Measurements from ENCODE around the gene TMEM108. TPM values are rescaled to one million over a fixed set of nuclear protein-coding genes. Genes with fewer than 3 reads are reported as not detected.

Gene TMEM108
- total and polyA plus RNA-seq, 2 experiments from 2014 or later: 7.4 to 15.3 TPM

DNA sequence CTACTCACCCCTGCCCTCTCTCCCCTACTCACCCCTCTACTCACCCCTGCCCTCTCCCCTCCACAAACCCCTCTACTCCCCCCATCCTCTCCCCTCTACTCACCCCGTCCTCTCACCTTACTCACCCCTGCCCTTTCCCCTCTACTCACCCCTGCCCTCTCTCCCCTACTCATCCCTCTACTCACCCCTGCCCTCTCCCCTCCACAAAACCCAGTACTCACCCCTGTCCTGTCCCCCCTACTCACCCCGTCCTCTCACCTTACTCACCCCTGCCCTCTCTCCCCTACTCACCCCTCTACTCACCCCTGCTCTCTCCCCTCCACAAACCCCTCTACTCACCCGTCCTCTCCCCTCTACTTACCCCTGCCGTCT, 375.8 kb downstream of the TMEM108 start (continued):
- TF ChIP-seq, protein P1, sequence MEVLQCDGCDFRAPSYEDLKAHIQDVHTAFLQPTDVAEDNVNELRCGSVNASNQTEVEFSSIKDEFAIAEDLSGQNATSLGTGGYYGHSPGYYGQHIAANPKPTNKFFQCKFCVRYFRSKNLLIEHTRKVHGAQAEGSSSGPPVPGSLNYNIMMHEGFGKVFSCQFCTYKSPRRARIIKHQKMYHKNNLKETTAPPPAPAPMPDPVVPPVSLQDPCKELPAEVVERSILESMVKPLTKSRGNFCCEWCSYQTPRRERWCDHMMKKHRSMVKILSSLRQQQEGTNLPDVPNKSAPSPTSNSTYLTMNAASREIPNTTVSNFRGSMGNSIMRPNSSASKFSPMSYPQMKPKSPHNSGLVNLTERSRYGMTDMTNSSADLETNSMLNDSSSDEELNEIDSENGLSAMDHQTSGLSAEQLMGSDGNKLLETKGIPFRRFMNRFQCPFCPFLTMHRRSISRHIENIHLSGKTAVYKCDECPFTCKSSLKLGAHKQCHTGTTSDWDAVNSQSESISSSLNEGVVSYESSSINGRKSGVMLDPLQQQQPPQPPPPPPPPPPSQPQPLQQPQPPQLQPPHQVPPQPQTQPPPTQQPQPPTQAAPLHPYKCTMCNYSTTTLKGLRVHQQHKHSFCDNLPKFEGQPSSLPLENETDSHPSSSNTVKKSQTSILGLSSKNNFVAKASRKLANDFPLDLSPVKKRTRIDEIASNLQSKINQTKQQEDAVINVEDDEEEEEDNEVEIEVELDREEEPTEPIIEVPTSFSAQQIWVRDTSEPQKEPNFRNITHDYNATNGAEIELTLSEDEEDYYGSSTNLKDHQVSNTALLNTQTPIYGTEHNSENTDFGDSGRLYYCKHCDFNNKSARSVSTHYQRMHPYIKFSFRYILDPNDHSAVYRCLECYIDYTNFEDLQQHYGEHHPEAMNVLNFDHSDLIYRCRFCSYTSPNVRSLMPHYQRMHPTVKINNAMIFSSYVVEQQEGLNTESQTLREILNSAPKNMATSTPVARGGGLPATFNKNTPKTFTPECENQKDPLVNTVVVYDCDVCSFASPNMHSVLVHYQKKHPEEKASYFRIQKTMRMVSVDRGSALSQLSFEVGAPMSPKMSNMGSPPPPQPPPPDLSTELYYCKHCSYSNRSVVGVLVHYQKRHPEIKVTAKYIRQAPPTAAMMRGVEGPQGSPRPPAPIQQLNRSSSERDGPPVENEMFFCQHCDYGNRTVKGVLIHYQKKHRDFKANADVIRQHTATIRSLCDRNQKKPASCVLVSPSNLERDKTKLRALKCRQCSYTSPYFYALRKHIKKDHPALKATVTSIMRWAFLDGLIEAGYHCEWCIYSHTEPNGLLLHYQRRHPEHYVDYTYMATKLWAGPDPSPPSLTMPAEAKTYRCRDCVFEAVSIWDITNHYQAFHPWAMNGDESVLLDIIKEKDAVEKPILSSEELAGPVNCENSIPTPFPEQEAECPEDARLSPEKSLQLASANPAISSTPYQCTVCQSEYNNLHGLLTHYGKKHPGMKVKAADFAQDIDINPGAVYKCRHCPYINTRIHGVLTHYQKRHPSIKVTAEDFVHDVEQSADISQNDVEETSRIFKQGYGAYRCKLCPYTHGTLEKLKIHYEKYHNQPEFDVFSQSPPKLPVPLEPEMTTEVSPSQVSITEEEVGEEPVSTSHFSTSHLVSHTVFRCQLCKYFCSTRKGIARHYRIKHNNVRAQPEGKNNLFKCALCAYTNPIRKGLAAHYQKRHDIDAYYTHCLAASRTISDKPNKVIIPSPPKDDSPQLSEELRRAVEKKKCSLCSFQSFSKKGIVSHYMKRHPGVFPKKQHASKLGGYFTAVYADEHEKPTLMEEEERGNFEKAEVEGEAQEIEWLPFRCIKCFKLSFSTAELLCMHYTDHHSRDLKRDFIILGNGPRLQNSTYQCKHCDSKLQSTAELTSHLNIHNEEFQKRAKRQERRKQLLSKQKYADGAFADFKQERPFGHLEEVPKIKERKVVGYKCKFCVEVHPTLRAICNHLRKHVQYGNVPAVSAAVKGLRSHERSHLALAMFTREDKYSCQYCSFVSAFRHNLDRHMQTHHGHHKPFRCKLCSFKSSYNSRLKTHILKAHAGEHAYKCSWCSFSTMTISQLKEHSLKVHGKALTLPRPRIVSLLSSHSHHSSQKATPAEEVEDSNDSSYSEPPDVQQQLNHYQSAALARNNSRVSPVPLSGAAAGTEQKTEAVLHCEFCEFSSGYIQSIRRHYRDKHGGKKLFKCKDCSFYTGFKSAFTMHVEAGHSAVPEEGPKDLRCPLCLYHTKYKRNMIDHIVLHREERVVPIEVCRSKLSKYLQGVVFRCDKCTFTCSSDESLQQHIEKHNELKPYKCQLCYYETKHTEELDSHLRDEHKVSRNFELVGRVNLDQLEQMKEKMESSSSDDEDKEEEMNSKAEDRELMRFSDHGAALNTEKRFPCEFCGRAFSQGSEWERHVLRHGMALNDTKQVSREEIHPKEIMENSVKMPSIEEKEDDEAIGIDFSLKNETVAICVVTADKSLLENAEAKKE (CRISPR knock-in tag; IDR thresholded peaks at IDR 0.05): no peak
- no peak for TF ChIP-seq EZH2phosphoT487 (IDR thresholded peaks at IDR 0.05; ENCODE audit: unreplicated experiment)
- no peak for TF ChIP-seq POLR2AphosphoS5 (IDR thresholded peaks at IDR 0.05; ENCODE audit: low read depth)
- TF ChIP-seq CTCF (conservative IDR thresholded peaks at IDR 0.05; ENCODE audit: low read depth in 2 of 2): no peak
- TF ChIP-seq EZH2 (IDR thresholded peaks at IDR 0.05; ENCODE audit: low read depth, unreplicated experiment): no peak
- no peak for TF ChIP-seq NANOG (IDR thresholded peaks at IDR 0.05; ENCODE audit: borderline replicate concordance)
- TF ChIP-seq ZNF331 (CRISPR knock-in tag; IDR thresholded peaks at IDR 0.05; ENCODE audit: low read depth): no peak
- TF ChIP-seq CREB1 (CRISPR knock-in tag; IDR thresholded peaks at IDR 0.05; ENCODE audit: low read depth): no peak

DNA sequence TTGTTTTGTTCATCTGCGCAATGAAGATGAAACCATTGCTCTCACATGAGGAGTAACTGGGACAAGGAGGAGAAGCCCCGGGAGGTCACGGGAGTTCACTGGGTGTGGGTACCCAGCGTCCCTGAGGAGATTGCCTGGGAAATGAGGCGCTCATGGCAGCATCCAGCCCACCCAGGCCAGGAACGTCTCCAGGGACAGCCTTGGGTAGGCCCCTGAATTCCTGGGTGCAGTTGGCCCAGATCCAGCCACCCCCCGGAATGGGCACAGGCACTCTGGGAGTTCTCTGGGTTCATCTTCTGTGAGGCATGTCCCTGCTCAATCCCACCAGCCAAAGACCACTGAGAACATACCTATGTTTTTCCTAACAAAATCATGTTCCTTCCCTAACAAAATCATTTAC, 380.2 kb downstream of the TMEM108 start:
- H3K27me3 Mint-ChIP-seq (ENCODE audit: insufficient read depth, low read depth, poor library complexity): no peaks in the 10 kb centered on the region
- H3K4me3 Mint-ChIP-seq: no peak overlapping the region
- H3K4me1 Mint-ChIP-seq: no peaks in the 10 kb centered on the region; the same call in 2 of the 3 replicates
- Histone ChIP-seq H3K36me3 (ENCODE audit: insufficient read depth) (no peaks in the 10 kb centered on the region), H3K4me3 (no peak overlapping the region), H4K20me1 (replicated peaks; ENCODE audit: insufficient read depth) (no peaks in the 10 kb centered on the region), H3K27ac (ENCODE audit: low read depth) (no peak overlapping the region), H2AFZ (no peak overlapping the region), H3K79me2 (replicated peaks; ENCODE audit: insufficient read depth) (no peaks in the 10 kb centered on the region), H3K4me2 (no peak overlapping the region), H3K9me2 (ENCODE audit: insufficient read depth) (no peaks in the 10 kb centered on the region), H3K27me3 (ENCODE audit: insufficient read depth) (no peaks in the 10 kb centered on the region), H3K4me1 (ENCODE audit: insufficient read depth) (no peaks in the 10 kb centered on the region), H3F3A (replicated peaks; ENCODE audit: low read depth) (no peaks in the 10 kb centered on the region)
- no peak for DNase-seq (ENCODE audit: low spot score)
- no peak for ATAC-seq
- peaks cover 6% of the 10 kb centered on the region for H3K9me3 Mint-ChIP-seq
- no peak for TF ChIP-seq ZNF114 (CRISPR knock-in tag; IDR thresholded peaks at IDR 0.05)
- TF ChIP-seq, protein P1 (CRISPR knock-in tag; IDR thresholded peaks at IDR 0.05): no peak
- H3K36me3 Mint-ChIP-seq (ENCODE audit: low read depth): no peaks in the 10 kb centered on the region
- no peak overlapping the region for H3K27ac Mint-ChIP-seq
